A549 (cell line): ENCODE results near the gene KSR1.

Experiments
- CBX2 ChIP-seq: fragments of 200-600 bp; sonication (generic); IDR thresholded peaks from 2 replicates; pipeline ENCODE4 v1.6.1; 2016; ENCODE audit warnings: low read depth, mild to moderate bottlenecking, borderline replicate concordance
- ESRRA ChIP-seq: fragments of 150-350 bp; IDR thresholded peaks from 2 replicates; pipeline ENCODE4 v1.6.1; 2014; ENCODE audit warnings: mild to moderate bottlenecking, low read length, borderline replicate concordance
- JUNB ChIP-seq: fragments of >200 bp; sonication (Bioruptor Twin); formaldehyde crosslinking; IDR thresholded peaks from 2 replicates; pipeline ENCODE4 v1.6.1; 2016
- NPAS2 ChIP-seq: fragments of 250-450 bp; sonication (Bioruptor Pico); IDR thresholded peaks from 2 replicates; pipeline ENCODE4 v1.8.0; 2022; ENCODE audit warnings: mild to moderate bottlenecking, moderate library complexity, borderline replicate concordance
- NR3C1 ChIP-seq: fragments of >200 bp; sonication (Bioruptor Twin); formaldehyde crosslinking; IDR thresholded peaks from 3 replicates; pipeline ENCODE4 v1.6.1; 2017
- TFCP2L1 ChIP-seq: fragments of 250-450 bp; sonication (Bioruptor Pico); IDR thresholded peaks from 2 replicates; pipeline ENCODE4 v1.5.0; 2021; ENCODE audit warnings: mild to moderate bottlenecking
- TF ChIP-seq, protein P1 (sequence below): fragments of >200 bp; sonication (Bioruptor Twin); formaldehyde crosslinking; IDR thresholded peaks from 3 replicates; pipeline ENCODE4 v1.5.1; 2016
- TF ChIP-seq, protein P2 (sequence below): fragments of 150-350 bp; IDR thresholded peaks from 2 replicates; pipeline ENCODE4 v1.6.1; 2014; ENCODE audit warnings: low read depth, mild to moderate bottlenecking, low read length
- TF ChIP-seq, protein P3 (sequence below): fragments of >200 bp; sonication (Bioruptor Twin); formaldehyde crosslinking; IDR thresholded peaks from 2 replicates; pipeline ENCODE4 v1.6.1; 2016

DNA sequence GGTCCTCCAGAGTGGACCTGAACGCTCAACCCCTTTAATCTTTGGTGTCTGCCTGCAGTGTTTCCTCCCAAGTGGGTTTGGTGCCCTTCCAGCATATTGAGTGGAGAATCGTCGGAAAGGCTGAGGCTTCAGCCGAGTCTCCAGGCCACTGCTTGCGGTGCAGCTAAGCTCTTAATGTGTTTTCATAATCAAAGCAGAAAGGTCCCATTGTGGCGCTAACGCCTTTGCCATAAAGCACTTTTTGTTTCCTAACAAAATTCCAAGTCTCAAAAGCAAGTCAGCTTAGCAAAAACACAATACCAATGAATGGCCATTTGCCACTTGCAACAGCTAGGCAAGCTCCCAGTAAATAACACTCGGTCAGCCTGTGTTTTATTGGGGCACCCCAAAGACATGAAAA lies 57.6 kb downstream of the KSR1 start:
- TF ChIP-seq NPAS2 (CRISPR knock-in tag) (no peak), ESRRA (no peak), TFCP2L1 (CRISPR knock-in tag) (no peak), CBX2 (no peak), NR3C1 (no peak), JUNB (no peak)
- TF ChIP-seq, protein P1, sequence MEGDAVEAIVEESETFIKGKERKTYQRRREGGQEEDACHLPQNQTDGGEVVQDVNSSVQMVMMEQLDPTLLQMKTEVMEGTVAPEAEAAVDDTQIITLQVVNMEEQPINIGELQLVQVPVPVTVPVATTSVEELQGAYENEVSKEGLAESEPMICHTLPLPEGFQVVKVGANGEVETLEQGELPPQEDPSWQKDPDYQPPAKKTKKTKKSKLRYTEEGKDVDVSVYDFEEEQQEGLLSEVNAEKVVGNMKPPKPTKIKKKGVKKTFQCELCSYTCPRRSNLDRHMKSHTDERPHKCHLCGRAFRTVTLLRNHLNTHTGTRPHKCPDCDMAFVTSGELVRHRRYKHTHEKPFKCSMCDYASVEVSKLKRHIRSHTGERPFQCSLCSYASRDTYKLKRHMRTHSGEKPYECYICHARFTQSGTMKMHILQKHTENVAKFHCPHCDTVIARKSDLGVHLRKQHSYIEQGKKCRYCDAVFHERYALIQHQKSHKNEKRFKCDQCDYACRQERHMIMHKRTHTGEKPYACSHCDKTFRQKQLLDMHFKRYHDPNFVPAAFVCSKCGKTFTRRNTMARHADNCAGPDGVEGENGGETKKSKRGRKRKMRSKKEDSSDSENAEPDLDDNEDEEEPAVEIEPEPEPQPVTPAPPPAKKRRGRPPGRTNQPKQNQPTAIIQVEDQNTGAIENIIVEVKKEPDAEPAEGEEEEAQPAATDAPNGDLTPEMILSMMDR: no peak
- TF ChIP-seq, protein P2, sequence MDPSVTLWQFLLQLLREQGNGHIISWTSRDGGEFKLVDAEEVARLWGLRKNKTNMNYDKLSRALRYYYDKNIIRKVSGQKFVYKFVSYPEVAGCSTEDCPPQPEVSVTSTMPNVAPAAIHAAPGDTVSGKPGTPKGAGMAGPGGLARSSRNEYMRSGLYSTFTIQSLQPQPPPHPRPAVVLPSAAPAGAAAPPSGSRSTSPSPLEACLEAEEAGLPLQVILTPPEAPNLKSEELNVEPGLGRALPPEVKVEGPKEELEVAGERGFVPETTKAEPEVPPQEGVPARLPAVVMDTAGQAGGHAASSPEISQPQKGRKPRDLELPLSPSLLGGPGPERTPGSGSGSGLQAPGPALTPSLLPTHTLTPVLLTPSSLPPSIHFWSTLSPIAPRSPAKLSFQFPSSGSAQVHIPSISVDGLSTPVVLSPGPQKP: no peak
- TF ChIP-seq, protein P3, sequence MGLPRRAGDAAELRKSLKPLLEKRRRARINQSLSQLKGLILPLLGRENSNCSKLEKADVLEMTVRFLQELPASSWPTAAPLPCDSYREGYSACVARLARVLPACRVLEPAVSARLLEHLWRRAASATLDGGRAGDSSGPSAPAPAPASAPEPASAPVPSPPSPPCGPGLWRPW: no peak
